ENCODE data around the gene ZNF155.

The ZNF155 gene

DNA sequence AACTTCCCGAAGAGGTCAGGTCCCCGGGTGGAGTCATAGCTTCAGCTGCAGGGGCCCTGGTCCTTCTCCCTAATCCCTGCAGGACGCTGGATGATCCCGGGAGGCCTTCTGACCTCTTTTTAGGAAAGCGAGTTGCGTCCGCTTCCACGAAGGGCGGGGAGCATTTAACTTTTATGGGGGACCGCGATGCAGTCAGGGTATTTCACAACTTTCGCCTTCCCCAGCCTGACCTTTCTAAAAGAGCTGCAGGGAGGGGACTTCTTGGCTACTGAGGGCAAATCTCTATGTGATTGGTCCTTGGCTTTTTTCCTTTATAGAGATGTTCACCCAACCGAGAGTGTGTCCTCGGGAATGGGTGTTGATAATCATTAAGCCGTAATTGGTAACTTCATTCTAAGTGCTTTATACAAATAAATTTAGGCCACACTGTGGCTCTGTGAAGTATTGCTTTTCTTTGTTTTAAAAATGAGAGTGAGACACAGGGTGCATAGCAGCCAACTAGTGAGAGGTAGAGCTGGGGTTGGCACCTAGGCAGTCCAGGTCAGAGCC is 19.5 kb downstream of the ZNF155 start:
- DNase-seq (ENCODE audit: low spot score): peak; percentile 1

DNA sequence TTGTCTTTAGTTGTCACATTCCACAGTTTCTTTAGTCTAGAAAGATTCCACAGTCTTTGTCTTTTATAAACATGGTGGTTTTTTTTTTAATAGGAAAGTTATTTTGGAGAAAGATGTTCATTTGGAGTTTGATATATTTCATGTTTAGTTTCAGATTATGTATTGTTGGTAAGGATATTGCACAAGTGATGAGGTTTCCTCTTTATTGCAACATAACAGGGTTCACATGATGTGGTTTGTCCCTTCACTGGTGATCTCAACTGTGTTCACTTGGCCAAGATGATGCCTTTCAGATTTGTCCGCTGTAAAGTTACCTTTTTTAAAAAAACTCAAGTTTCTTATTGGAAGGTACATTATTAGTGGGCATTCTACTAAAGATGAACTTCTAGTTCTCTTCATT is 22.0 kb downstream of the ZNF155 start:
- no peak for DNase-seq (ENCODE audit: low spot score)

DNA sequence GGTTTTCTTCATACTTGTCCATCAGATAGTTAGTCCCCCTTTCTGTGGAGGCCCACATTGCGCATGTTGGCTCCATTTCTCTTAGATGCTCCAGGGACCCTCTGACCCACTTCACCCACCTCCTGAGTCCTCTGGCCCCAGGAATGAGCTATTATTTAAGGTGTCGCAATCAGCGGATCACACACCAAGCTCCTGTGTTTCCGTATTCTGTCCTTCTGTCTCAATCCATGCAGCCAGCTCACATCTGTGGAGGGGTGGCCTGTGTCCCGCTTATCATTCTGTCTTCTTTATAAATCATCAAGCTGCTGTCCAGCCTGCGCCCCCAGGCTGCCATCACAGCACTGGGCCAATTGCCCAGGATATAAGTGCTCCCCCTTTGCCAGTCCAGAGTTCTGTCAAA is 23.5 kb downstream of the ZNF155 start:
- DNase-seq (ENCODE audit: low spot score): no peak

DNA sequence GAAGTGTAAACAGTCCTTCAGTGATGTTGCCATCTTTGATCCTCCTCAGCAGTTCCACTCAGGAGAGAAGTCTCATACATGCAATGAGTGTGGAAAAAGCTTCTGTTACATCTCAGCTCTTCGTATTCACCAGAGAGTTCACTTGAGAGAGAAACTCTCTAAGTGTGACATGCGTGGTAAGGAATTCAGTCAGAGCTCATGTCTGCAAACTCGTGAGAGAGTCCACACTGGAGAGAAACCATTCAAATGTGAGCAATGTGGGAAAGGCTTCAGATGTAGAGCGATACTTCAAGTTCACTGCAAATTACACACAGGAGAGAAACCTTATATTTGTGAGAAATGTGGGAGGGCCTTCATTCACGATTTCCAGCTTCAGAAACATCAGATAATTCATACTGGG is 26.5 kb downstream of the ZNF155 start:
- no peak for DNase-seq (ENCODE audit: low spot score)

DNA sequence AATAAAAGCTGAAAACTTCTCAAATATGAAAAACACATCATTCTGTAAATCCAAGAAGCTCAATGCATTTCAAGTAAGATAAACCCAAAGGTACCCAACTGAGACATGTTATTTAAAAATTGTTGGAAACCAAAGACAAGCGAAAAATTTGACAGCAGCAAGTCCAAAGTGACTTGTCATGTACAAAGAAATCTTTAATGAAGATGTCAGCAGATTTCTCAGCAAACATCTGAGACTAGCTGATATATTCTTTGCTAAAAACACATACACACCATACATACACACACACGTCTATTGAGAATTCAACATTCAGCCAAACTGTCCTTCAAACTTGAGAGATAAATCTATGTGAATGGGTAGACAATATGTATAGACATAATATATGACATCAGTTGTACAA is 35.5 kb downstream of the ZNF155 start:
- no peak for DNase-seq (ENCODE audit: low spot score)

DNA sequence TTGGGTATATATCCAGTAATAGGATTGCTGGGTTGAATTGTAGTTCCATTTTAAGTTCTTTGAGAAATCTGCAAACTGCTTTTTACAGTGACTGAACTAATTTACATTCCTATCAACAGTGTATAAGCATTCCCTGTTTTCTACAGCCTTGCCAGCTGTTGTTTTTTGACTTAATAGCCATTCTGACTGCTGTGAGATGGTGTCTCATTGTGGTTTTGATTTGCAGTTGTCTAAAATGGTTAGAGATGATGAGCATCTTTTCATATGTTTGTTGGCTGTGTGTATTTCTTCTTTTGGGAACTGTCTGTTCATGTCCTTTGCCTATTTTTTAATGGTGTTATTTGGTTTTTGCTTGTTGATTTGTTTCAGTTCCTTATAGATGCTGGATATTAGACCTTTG is 37.2 kb downstream of the ZNF155 start:
- DNase-seq (ENCODE audit: low spot score): no peak

DNA sequence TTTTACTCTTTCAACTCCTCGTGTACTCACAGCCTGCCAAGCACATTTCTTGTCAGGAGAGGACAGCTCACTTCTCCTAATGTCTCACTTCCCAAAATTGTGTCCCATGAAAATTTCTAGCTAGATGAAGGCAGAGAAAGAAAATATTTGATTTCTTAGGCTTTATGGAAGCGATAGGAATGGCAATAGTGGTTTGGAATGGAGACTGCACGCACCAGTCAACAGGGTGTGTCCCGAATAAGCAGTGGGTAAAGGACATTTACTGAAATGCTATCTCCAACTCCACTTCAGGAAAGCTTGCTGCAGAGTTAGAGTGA is 40.9 kb downstream of the ZNF155 start:
- no peak for DNase-seq (ENCODE audit: low spot score)

DNA sequence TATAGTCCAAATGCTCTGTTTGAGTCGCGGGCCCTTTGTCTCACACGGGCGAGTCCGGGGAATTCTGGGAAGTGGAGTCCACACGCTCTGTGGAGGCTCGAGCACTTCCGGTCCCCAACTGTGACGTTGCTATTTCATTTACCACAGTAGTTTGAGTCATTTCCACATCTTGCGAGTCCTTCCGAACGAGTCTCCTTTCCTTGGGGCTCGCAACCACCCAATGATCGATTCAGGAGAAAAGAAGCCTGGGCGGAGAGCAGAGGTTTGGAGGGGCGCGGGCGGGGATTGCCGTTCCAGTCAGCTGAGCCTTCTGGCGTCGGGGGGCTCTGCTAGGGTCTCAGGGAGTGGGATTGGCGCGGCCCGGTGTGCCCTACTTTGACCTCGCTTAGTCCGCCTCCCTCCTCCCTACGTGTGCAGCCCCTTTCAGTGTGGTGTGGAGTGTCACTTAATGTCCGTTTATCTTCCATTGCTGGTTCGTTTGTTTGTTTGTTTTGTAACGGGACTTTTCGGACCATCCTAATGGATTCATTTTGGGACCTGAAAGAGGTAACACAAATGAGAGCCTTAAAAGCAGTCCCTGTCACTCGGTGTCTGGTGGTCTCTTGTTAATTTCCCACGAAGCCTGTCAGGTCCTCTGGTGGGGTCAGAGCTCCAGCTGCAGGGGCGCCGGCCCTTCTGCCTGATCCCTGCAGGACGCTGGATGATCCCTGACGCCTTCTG is 41.4 kb downstream of the ZNF155 start, which contains the start of gene ZNF222:
Gene ZNF222 (plus strand): TSS at position 163 of the 720 bp plus-strand sequence. CDS start 58 bp downstream, at position 221.
- peak; percentile 85 for DNase-seq (ENCODE audit: low spot score)

DNA sequence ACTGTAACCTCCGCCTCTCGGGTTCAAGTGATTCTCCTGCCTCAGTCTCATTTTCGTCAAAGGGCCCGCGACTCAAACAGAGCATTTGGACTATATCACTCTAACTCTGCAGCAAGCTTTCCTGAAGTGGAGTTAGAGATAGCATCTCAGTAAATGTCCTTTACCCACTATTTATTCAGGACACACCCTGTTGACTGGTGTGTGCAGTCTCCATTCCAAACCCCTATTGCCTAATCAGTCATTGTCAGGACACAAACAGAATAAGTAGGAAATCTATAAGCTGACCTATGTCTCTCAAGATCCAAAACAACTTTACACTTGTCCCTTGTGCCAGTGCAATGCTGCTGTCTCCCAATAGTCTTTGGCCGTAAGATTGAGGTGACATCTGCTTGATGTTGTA is 42.6 kb downstream of the ZNF155 start:
- DNase-seq (ENCODE audit: low spot score): no peak

DNA sequence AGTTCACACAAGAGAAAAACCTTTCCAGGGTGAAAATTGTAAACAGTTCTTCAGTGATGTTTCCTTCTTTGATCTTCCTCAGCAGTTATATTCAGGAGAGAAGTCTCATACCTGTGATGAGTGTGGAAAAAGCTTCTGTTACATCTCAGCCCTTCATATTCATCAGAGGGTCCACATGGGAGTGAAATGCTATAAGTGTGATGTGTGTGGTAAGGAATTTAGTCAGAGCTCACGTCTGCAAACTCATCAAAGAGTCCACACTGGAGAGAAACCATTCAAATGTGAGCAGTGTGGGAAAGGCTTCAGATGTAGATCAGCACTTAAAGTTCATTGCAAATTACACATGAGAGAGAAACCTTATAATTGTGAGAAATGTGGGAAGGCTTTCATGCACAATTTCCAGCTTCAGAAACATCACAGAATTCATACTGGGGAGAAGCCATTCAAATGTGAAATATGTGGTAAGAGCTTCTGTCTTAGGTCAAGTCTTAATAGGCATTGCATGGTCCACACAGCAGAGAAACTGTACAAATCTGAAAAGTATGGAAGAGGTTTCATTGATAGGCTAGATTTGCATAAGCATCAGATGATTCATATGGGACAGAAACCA is 48.1 kb downstream of the ZNF155 start:
- DNase-seq (ENCODE audit: low spot score): no peak

DNA sequence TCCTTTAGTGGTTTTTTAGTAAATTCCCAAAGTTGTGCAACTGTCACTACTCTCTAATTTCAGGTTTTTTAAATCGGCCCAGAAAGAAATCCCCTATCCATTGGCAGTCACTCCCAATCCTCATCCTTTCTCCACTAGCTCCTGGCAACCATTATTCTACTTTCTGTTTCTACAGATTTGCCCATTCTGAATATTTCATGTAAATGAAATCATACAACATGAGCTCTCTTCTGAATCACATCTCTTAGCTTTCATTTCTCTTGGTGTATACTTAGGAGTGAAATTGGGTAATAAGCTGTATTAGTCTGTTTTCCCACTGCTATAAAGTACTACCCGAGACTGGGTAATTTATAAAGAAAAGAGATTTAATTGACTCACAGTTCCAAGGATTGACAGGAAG is 58.2 kb downstream of the ZNF155 start:
- no peak for DNase-seq (ENCODE audit: low spot score)
